Right hindlimb (tissue), 1 donor: ENCODE results near the gene SCFD1.
"Not testable (repeated sequence)": the region's sequence is repeated elsewhere in the genome, so short reads cannot be mapped to it uniquely, and the experiment has no call there.

Experiments
- DNase-seq: peaks from one replicate; pipeline ENCODE4 v3.0.0-alpha.2; 2018

Gene SCFD1

GRCh38 chr14:30621940-30622830, at the start of gene SCFD1:
SCFD1 (plus strand) TSS chr14:30622319; CDS start chr14:30622339, 20 bp downstream.
- DNase-seq = peak; percentile 97

GRCh38 chr14:30572771-30573170, 49.3 kb upstream of the SCFD1 start:
- no peak for DNase-seq

GRCh38 chr14:30573226-30573814, 48.8 kb upstream of the SCFD1 start:
- DNase-seq = no peak

- DNase-seq = no peak
Observed at GRCh38 chr14:30573966-30574365, 48.2 kb upstream of the SCFD1 start.

- DNase-seq = not testable (repeated sequence)
Observed at GRCh38 chr14:30574777-30575176, 47.3 kb upstream of the SCFD1 start.

GRCh38 chr14:30576333-30576732, 45.8 kb upstream of the SCFD1 start:
- not testable (repeated sequence) for DNase-seq

GRCh38 chr14:30580616-30581282, 41.4 kb upstream of the SCFD1 start:
- no peak for DNase-seq

GRCh38 chr14:30581283-30581625, 40.9 kb upstream of the SCFD1 start:
- DNase-seq = no peak

- no peak for DNase-seq
Observed at GRCh38 chr14:30582376-30582775, 39.7 kb upstream of the SCFD1 start.

GRCh38 chr14:30584058-30584630, 38.0 kb upstream of the SCFD1 start:
- no peak for DNase-seq

GRCh38 chr14:30585204-30585603, 36.9 kb upstream of the SCFD1 start:
- DNase-seq = no peak

- no peak for DNase-seq
Observed at GRCh38 chr14:30587141-30587540, 35.0 kb upstream of the SCFD1 start.

- DNase-seq = no peak
Observed at GRCh38 chr14:30588873-30589272, 33.2 kb upstream of the SCFD1 start.

GRCh38 chr14:30596935-30597334, 25.2 kb upstream of the SCFD1 start:
- no peak for DNase-seq

- DNase-seq = no peak
Observed at GRCh38 chr14:30597504-30597903, 24.6 kb upstream of the SCFD1 start.

- DNase-seq = no peak
Observed at GRCh38 chr14:30600922-30601918, 20.9 kb upstream of the SCFD1 start.

GRCh38 chr14:30603402-30603801, 18.7 kb upstream of the SCFD1 start:
- no peak for DNase-seq

GRCh38 chr14:30604696-30605095, 17.4 kb upstream of the SCFD1 start:
- not testable (repeated sequence) for DNase-seq

- DNase-seq = no peak
Observed at GRCh38 chr14:30607156-30607780, 14.9 kb upstream of the SCFD1 start.

- no peak for DNase-seq
Observed at GRCh38 chr14:30608533-30609006, 13.5 kb upstream of the SCFD1 start.

GRCh38 chr14:30610787-30611343, 11.3 kb upstream of the SCFD1 start:
- peak; percentile 62 for DNase-seq
